WTC11 (cell line): Measurements from ENCODE around the gene LSP1.

Experiments used
- ATF2 ChIP-seq: sonication (generic); formaldehyde crosslinking; IDR thresholded peaks from 2 replicates; pipeline ENCODE4 v1.8.1; 2022; ENCODE audit warnings: low read depth, missing genetic modification reagents, borderline replicate concordance
- CBFB ChIP-seq: sonication (generic); formaldehyde crosslinking; IDR thresholded peaks from 2 replicates; pipeline ENCODE4 v1.8.1; 2022; ENCODE audit warnings: mild to moderate bottlenecking, low read depth, missing genetic modification reagents
- CREB1 ChIP-seq: sonication (generic); formaldehyde crosslinking; IDR thresholded peaks from 2 replicates; pipeline ENCODE4 v1.8.0; 2023; ENCODE audit warnings: mild to moderate bottlenecking, missing genetic modification reagents
- CREM ChIP-seq: sonication (generic); formaldehyde crosslinking; IDR thresholded peaks from 2 replicates; pipeline ENCODE4 v1.8.1; 2022; ENCODE audit warnings: mild to moderate bottlenecking, missing genetic modification reagents, moderate library complexity
- CTCF ChIP-seq: fragments of 200-600 bp; IDR thresholded peaks from 2 replicates; pipeline ENCODE4 v1.8.0; 2022; ENCODE audit warnings: antibody characterized with exemption
- GTF2I ChIP-seq: fragments of 250-450 bp; sonication (Bioruptor Pico); conservative IDR thresholded peaks from 2 replicates; pipeline ENCODE4 v1.4.0; 2021; ENCODE audit warnings: mild to moderate bottlenecking
- MAX ChIP-seq: sonication (generic); formaldehyde crosslinking; IDR thresholded peaks from 2 replicates; pipeline ENCODE4 v1.8.0; 2022; ENCODE audit warnings: mild to moderate bottlenecking, missing genetic modification reagents
- USF1 ChIP-seq: sonication (generic); formaldehyde crosslinking; IDR thresholded peaks from 2 replicates; pipeline ENCODE4 v1.8.0; 2022; ENCODE audit warnings: mild to moderate bottlenecking, missing genetic modification reagents
- USF2 ChIP-seq: sonication (generic); formaldehyde crosslinking; IDR thresholded peaks from 2 replicates; pipeline ENCODE4 v1.8.1; 2023; ENCODE audit warnings: mild to moderate bottlenecking, missing genetic modification reagents, moderate library complexity
- ZNF512 ChIP-seq: sonication (generic); formaldehyde crosslinking; IDR thresholded peaks from 2 replicates; pipeline ENCODE4 v1.8.1; 2022; ENCODE audit warnings: missing genetic modification reagents, borderline replicate concordance

- TF ChIP-seq GTF2I (CRISPR knock-in tag) (no peak), CTCF (no peak), CREM (CRISPR knock-in tag) (no peak), CBFB (CRISPR knock-in tag) (no peak), ATF2 (CRISPR knock-in tag) (no peak), USF2 (no peak), CREB1 (no peak), ZNF512 (CRISPR knock-in tag) (no peak), MAX (CRISPR knock-in tag) (no peak), USF1 (no peak)
Observed at GRCh38 chr11:1881442-1882264, 28.8 kb downstream of the LSP1 start.
